ENCODE results near the gene DFFB. TPM values are rescaled to one million over a fixed set of nuclear protein-coding genes. Genes with fewer than 3 reads are reported as not detected.

DFFB gene
- total RNA-seq, 6 experiments from 2014 or later, result 2.0 to 3.5 (median 2.9) TPM

- WGBS (ENCODE audit: insufficient coverage, low coverage, low lambda C conversion rate, missing lambda C conversion rate), result 20% methylated on average over 6 of the region's 13 CpGs
- Histone ChIP-seq H3K27me3 (no peaks in the 10 kb centered on the region), H3K9me3 (no peaks in the 10 kb centered on the region), H3K4me1 (no peaks in the 10 kb centered on the region), H3K4me3 (no peak overlapping the region), H3K36me3 (no peaks in the 10 kb centered on the region), H3K27ac (no peak overlapping the region)
- DNase-seq, result peak in 1 of 3 donors; percentile 32
- no peak for TF ChIP-seq POLR2A (IDR thresholded peaks at IDR 0.05)
- TF ChIP-seq CTCF (IDR thresholded peaks at IDR 0.05), result no peak
- no peak for ATAC-seq
- intact Hi-C loops (cut with DNase I), result no loop called here
These were observed 67.0 kb downstream of the DFFB start for GRCh38 chr1:3924186-3924824.

DNA sequence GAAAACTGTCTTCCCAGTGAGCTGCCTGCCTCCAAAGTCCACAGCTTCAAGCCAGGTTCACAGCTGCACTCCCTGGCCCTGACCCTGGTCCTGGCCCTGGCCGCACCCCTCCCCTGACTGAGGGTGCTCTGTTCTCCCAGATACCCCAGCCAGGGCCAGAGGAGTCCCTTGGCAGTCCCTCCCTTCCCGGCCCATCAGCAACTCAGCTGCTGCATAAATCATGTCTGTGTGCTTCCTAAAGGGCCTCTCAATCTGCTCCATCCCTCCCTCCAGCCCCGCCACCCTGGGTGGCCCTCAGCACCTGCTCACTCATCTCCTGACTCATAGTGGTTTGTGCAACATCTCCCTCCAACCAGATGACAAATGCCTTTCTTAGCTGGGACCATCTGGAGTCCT lies 67.5 kb downstream of the DFFB start:
- no peaks in the 10 kb centered on the region for H3K4me1 ChIP-seq
- no peaks in the 10 kb centered on the region for H3K36me3 ChIP-seq
- no peaks in the 10 kb centered on the region for H3K9me3 ChIP-seq
- no peak for TF ChIP-seq CTCF (IDR thresholded peaks at IDR 0.05)
- no peak for TF ChIP-seq POLR2A (IDR thresholded peaks at IDR 0.05)
- H3K4me3 ChIP-seq, result no peak overlapping the region
- DNase-seq, result peak in 1 of 3 donors; percentile 37
- 33% methylated on average over 1 of the region's 3 CpGs for WGBS (ENCODE audit: insufficient coverage, low coverage, low lambda C conversion rate, missing lambda C conversion rate)
- no peak overlapping the region for H3K27ac ChIP-seq
- ATAC-seq, result no peak
- intact Hi-C loops (cut with DNase I), result no loop called here
- H3K27me3 ChIP-seq, result no peaks in the 10 kb centered on the region

GRCh38 chr1:3925256-3925655 lies 68.0 kb downstream of the DFFB start:
- intact Hi-C loops (cut with DNase I), result no loop called here
- 27% methylated on average over 2 of the region's 12 CpGs for WGBS (ENCODE audit: insufficient coverage, low coverage, low lambda C conversion rate, missing lambda C conversion rate)

DNA sequence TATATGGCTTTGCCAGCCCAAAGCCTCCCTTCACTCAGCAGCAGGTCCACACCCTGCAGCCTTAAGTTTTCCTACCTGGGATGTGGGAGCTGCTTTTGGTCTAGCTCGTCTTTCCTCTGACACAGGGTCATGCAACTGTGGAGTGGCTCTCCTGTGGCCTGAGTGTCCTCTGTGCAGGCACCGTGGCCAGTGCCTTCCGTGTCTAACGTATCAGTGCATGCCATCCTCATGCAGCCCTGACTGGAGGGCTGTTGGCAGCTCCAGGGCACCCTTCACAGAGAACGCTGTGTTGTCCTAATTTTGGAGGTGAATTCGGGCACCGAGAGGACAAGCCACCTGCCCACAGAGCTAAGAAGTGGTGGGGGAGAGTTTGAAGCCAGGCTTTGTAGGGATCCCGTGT lies 68.5 kb downstream of the DFFB start:
- intact Hi-C loops (cut with DNase I), result no loop called here
- no peak for DNase-seq

More at GRCh38 chr1:3925256-3925655, 68.0 kb downstream of the DFFB start:
- Histone ChIP-seq H3K4me1 (no peaks in the 10 kb centered on the region), H3K4me3 (no peak overlapping the region), H3K9me3 (no peaks in the 10 kb centered on the region), H3K27ac (no peak overlapping the region), H3K27me3 (no peaks in the 10 kb centered on the region), H3K36me3 (no peaks in the 10 kb centered on the region)
- TF ChIP-seq POLR2A (IDR thresholded peaks at IDR 0.05) (no peak), CTCF (IDR thresholded peaks at IDR 0.05) (no peak)
- DNase-seq, result peak in 1 of 3 donors; percentile 27
- ATAC-seq, result no peak

More for the DNA sequence above, 68.5 kb downstream of the DFFB start:
- no CpG with 5 or more reads among the region's 8 CpGs for WGBS (ENCODE audit: insufficient coverage, low coverage, low lambda C conversion rate, missing lambda C conversion rate)
- no peaks in the 10 kb centered on the region for H3K9me3 ChIP-seq
- H3K4me3 ChIP-seq, result no peak overlapping the region
- H3K36me3 ChIP-seq, result no peaks in the 10 kb centered on the region
- TF ChIP-seq CTCF (IDR thresholded peaks at IDR 0.05) (no peak), POLR2A (IDR thresholded peaks at IDR 0.05) (no peak)
- H3K4me1 ChIP-seq, result no peaks in the 10 kb centered on the region
- H3K27me3 ChIP-seq, result no peaks in the 10 kb centered on the region
- no peak for ATAC-seq
- H3K27ac ChIP-seq, result no peak overlapping the region
